ENCODE data around the gene CRYZ.
"Not testable (repeated sequence)": the region's sequence is repeated elsewhere in the genome, so short reads cannot be mapped to it uniquely, and the experiment has no call there.

The CRYZ gene

GRCh38 chr1:74681851-74682250 lies 51.0 kb downstream of the CRYZ start:
- no peak for DNase-seq (ENCODE audit: low read depth in 1 of 2, low spot score in 1 of 2)

DNA sequence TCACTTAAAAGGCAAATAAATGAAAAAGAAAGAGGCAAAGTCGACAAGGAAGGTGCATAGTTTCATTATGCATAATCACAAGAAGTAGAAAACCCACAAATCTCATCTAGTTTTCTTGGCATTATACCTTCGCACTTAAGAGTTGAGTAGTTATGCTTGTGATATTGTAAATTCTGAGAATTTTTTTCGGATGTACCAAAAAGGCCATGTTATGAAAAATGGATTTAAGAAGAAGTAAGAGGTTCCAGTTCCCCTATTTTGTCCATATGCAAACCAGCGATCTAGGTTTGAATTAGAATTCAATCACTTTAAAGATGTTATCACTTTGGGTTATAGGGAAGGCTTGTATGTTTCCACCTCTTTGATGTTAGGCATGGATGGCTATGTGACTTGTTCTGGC lies 51.4 kb downstream of the CRYZ start:
- no peak for DNase-seq (ENCODE audit: low read depth in 1 of 2, low spot score in 1 of 2)

- no peak for DNase-seq (ENCODE audit: low read depth in 1 of 2, low spot score in 1 of 2)
Measured at GRCh38 chr1:74681001-74681400, 51.8 kb downstream of the CRYZ start.

- no peak for DNase-seq (ENCODE audit: low read depth in 1 of 2, low spot score in 1 of 2)
Measured at GRCh38 chr1:74679811-74680210, 53.0 kb downstream of the CRYZ start.

GRCh38 chr1:74677926-74678325 lies 54.9 kb downstream of the CRYZ start:
- no peak for DNase-seq (ENCODE audit: low read depth in 1 of 2, low spot score in 1 of 2)

DNA sequence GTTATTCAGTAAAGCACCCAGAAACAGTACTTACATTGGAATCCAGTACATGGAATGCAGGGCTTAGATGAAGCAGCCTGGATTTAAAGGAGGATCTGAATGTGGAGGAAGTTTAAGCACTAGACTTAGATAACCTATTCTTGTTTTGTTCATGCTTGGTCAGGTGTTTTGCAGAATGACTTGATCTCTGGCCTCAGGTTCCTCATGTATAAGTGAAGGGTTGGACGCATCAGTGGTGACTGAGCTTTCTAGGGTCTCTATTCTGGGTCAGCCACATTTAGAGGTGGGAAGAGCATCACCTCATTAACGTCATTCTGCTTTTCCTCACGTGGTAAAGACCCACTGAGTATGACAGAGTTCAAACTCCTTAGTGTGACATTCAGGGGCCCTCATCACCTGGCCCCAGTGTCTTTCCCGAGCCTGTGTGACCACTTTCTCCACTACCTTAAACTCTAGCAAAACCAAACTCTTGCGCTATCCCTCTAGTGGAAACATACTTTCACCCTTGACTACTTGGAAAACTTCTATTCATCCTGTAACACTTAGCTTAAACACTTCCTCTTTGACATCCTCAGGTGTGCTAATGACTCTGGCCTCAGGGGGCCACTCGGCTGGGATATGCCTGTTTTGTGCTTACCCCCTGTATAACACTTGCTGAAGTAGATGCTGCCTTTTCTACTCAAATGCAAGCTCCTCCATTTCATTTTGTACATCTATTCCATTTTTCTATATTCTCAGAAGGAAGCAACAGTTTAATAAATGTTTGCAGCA lies 58.4 kb downstream of the CRYZ start:
- no peak for DNase-seq (ENCODE audit: low read depth in 1 of 2, low spot score in 1 of 2)

DNA sequence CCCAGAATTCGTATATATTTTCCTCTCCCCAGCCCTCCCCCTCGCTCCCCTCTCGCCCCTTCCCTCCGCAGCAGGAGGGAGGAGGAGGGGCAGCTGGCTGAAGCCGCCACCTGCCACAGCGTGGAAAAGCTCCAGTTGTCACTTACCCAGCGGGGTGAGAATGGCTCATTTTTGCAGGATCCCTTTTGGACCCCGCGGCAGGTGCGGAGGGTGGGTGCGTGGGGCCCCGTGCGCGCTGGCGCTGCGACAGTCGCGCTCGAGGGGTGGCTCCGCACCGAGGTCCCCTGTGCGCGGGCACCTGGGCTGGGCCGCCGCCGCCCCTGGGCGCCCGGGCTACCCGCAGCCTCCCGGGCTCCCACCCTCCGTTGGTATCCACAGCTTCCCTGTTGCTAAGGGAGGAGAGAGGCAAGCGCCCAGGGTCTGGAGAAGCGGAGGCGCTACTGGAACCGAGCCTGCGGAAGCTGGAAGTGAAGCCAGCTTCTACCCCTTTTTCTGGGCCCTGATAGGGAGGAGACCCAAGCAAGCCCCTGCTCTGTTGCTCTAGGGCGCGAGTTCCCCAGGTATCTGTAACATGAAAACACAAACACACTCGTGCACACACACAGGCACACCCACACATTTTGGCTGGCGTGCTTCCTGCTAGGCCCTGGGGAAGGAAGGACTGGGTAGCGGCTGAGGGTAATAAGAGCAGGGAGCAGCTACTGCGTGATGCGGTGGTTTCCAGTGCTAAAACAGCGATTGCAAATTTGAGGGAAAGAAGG lies 59.3 kb downstream of the CRYZ start, which contains the start of gene ERICH3:
ERICH3 (minus strand) TSS at position 442 of the 761 bp plus-strand sequence; CDS start at position 169, 273 bp downstream.
- DNase-seq (ENCODE audit: low read depth in 1 of 2, low spot score in 1 of 2), result no peak

DNA sequence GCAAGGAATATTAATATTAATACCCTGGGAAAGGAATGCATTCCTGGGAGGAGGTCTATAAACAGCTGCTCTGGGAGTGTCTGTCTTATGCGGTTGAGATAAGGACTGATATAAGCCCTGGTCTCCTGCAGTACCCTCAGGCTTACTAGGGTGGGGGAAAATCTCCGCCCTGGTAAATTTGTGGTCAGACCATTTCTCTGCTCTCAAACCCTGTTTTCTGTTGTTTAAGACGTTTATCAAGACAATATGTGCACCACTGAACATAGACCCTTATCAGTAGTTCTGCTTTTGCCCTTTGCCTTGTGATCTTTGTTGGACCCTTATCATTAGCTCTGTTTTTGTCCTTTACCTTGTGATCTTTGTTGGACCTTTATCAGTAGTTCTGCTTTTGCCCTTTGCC lies 62.0 kb downstream of the CRYZ start:
- not testable (repeated sequence) for DNase-seq (ENCODE audit: low read depth in 1 of 2, low spot score in 1 of 2)

Measured in activated T-helper 1 cell treated with anti-CD3 and anti-CD28 coated beads, Interleukin-2, amount 50 U/mL, for 16 hours (primary cell).